Body of pancreas (tissue), 4 donors: ENCODE measurements around the gene BRMS1.
A peak's percentile ranks its signal among the peaks of the same experiment; 100 is the strongest.

Experiments
- POLR2A ChIP-seq, 3 donors: fragments of 450-650 bp; IDR thresholded peaks; one replicate each; pipeline ENCODE4 v1.6.1; 2016; ENCODE audit warnings: antibody characterized with exemption in 3 of 3, mild to moderate bottlenecking in 2 of 3
- TF ChIP-seq, protein P1 (sequence below), 7 experiments: fragments of 450-650 bp in 4 of 7; fragments of 200-600 bp in 3 of 7; sonication (generic) in 3 of 7; IDR thresholded peaks; one replicate each; pipeline ENCODE4 v1.5.1; 2016 to 2019; ENCODE audit warnings: antibody characterized with exemption in 7 of 7

GRCh38 chr11:66312549-66313320, 32.2 kb downstream of the BRMS1 start:
- TF ChIP-seq, protein P1, sequence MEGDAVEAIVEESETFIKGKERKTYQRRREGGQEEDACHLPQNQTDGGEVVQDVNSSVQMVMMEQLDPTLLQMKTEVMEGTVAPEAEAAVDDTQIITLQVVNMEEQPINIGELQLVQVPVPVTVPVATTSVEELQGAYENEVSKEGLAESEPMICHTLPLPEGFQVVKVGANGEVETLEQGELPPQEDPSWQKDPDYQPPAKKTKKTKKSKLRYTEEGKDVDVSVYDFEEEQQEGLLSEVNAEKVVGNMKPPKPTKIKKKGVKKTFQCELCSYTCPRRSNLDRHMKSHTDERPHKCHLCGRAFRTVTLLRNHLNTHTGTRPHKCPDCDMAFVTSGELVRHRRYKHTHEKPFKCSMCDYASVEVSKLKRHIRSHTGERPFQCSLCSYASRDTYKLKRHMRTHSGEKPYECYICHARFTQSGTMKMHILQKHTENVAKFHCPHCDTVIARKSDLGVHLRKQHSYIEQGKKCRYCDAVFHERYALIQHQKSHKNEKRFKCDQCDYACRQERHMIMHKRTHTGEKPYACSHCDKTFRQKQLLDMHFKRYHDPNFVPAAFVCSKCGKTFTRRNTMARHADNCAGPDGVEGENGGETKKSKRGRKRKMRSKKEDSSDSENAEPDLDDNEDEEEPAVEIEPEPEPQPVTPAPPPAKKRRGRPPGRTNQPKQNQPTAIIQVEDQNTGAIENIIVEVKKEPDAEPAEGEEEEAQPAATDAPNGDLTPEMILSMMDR (IDR thresholded peaks at IDR 0.05), result peak in 1 of 7 experiments; percentile 10
- peak in 2 of 3 donors; percentile 48 to 64 for TF ChIP-seq POLR2A (IDR thresholded peaks at IDR 0.05)
